ENCODE data around the gene ADAMTS2. TPM values are rescaled to one million over a fixed set of nuclear protein-coding genes. Genes with fewer than 3 reads are reported as not detected.

Gene ADAMTS2
- total RNA-seq, 3 donors from 2014 or later (not counting 1 experiment from before 2014, with no cell fraction given), result 0.28 TPM; not detected in 2

GRCh38 chr5:179134511-179134910 is 210.8 kb downstream of the ADAMTS2 start:
- H3K9me3 ChIP-seq (ENCODE audit: control insufficient read depth, insufficient read depth, low read length), result no peaks in the 10 kb centered on the region
- ATAC-seq, result no peak
- no peaks in the 10 kb centered on the region for H3K27me3 ChIP-seq (ENCODE audit: control insufficient read depth, insufficient read depth, low read length)
- no peak overlapping the region for H3K4me3 Mint-ChIP-seq
- H3K27ac ChIP-seq (ENCODE audit: low read length), result no peak overlapping the region
- no peaks in the 10 kb centered on the region for H3K9me3 Mint-ChIP-seq
- H3K4me1 Mint-ChIP-seq, result no peaks in the 10 kb centered on the region
- H3K27me3 Mint-ChIP-seq (ENCODE audit: low read depth in 2 of 2), result no peaks in the 10 kb centered on the region
- DNase-seq, result no peak
- H3K4me1 ChIP-seq (ENCODE audit: control insufficient read depth, insufficient read depth, low read length), result no peaks in the 10 kb centered on the region
- WGBS (ENCODE audit: insufficient coverage), result 89% methylated on average over 13 of the region's 16 CpGs
- H3K27ac Mint-ChIP-seq, result no peak overlapping the region
- no peak for TF ChIP-seq CTCF (IDR thresholded peaks at IDR 0.05)
- H3K36me3 ChIP-seq (ENCODE audit: control insufficient read depth, insufficient read depth, low read length), result no peaks in the 10 kb centered on the region
- intact Hi-C loops (cut with micrococcal nuclease), result no loop called here
- no peak overlapping the region for H3K4me3 ChIP-seq (ENCODE audit: low read length)
- no peaks in the 10 kb centered on the region for H3K36me3 Mint-ChIP-seq

- Mint-ChIP-seq H3K4me1 (no peaks in the 10 kb centered on the region), H3K27ac (no peak overlapping the region), H3K4me3 (no peak overlapping the region), H3K36me3 (no peaks in the 10 kb centered on the region), H3K27me3 (ENCODE audit: low read depth in 2 of 2) (no peaks in the 10 kb centered on the region), H3K9me3 (no peaks in the 10 kb centered on the region)
- no peaks in the 10 kb centered on the region for H3K27me3 ChIP-seq (ENCODE audit: control insufficient read depth, insufficient read depth, low read length)
- no peak overlapping the region for H3K27ac ChIP-seq (ENCODE audit: low read length)
- intact Hi-C loops (cut with micrococcal nuclease), result no loop called here
- H3K4me1 ChIP-seq (ENCODE audit: control insufficient read depth, insufficient read depth, low read length), result no peaks in the 10 kb centered on the region
- no peak for TF ChIP-seq CTCF (IDR thresholded peaks at IDR 0.05)
- ATAC-seq (no peak), DNase-seq (no peak)
- H3K4me3 ChIP-seq (ENCODE audit: low read length), result no peak overlapping the region
- WGBS (ENCODE audit: insufficient coverage), result 84% methylated on average over 23 of the region's 23 CpGs
- H3K9me3 ChIP-seq (ENCODE audit: control insufficient read depth, insufficient read depth, low read length), result no peaks in the 10 kb centered on the region
- H3K36me3 ChIP-seq (ENCODE audit: control insufficient read depth, insufficient read depth, low read length), result no peaks in the 10 kb centered on the region
These were observed 212.5 kb downstream of the ADAMTS2 start for GRCh38 chr5:179132586-179133355.

GRCh38 chr5:179131886-179132585 is 213.2 kb downstream of the ADAMTS2 start:
- no peak overlapping the region for H3K4me3 ChIP-seq (ENCODE audit: low read length)
- no peaks in the 10 kb centered on the region for H3K27me3 Mint-ChIP-seq (ENCODE audit: low read depth in 2 of 2)
- ATAC-seq, result no peak
- no peak overlapping the region for H3K27ac Mint-ChIP-seq
- WGBS (ENCODE audit: insufficient coverage), result 85% methylated on average over 15 of the region's 15 CpGs
- no peaks in the 10 kb centered on the region for H3K9me3 ChIP-seq (ENCODE audit: control insufficient read depth, insufficient read depth, low read length)
- H3K36me3 ChIP-seq (ENCODE audit: control insufficient read depth, insufficient read depth, low read length), result no peaks in the 10 kb centered on the region
- no peak overlapping the region for H3K4me3 Mint-ChIP-seq
- H3K4me1 Mint-ChIP-seq, result no peaks in the 10 kb centered on the region
- intact Hi-C loops (cut with micrococcal nuclease), result no loop called here
- H3K27me3 ChIP-seq (ENCODE audit: control insufficient read depth, insufficient read depth, low read length), result no peaks in the 10 kb centered on the region
- no peak for DNase-seq
- no peaks in the 10 kb centered on the region for H3K36me3 Mint-ChIP-seq
- no peaks in the 10 kb centered on the region for H3K9me3 Mint-ChIP-seq
- TF ChIP-seq CTCF (IDR thresholded peaks at IDR 0.05), result no peak
- H3K4me1 ChIP-seq (ENCODE audit: control insufficient read depth, insufficient read depth, low read length), result no peaks in the 10 kb centered on the region
- no peak overlapping the region for H3K27ac ChIP-seq (ENCODE audit: low read length)

Data from natural killer cell (primary cell).